Measurements from ENCODE around the gene PRKAR1B.

DNA sequence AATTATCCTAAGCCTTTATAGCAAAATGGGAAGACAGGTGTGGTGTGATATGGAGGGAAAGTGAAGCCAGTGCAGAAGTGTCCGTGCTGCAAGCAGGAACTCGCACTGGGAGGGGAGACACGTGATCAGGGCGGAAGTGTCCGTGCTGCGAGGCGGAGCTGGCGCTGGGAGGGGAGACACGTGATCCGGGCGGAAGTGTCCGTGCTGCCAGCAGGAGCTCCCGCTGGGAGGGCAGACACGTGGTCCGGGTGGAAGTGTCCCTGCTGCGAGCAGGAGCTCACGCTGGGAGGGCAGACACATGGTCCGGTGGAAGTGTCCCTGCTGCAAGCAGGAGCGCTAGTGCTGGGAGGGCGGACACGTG lies 40.5 kb upstream of the PRKAR1B start:
- TF ChIP-seq, protein P1, sequence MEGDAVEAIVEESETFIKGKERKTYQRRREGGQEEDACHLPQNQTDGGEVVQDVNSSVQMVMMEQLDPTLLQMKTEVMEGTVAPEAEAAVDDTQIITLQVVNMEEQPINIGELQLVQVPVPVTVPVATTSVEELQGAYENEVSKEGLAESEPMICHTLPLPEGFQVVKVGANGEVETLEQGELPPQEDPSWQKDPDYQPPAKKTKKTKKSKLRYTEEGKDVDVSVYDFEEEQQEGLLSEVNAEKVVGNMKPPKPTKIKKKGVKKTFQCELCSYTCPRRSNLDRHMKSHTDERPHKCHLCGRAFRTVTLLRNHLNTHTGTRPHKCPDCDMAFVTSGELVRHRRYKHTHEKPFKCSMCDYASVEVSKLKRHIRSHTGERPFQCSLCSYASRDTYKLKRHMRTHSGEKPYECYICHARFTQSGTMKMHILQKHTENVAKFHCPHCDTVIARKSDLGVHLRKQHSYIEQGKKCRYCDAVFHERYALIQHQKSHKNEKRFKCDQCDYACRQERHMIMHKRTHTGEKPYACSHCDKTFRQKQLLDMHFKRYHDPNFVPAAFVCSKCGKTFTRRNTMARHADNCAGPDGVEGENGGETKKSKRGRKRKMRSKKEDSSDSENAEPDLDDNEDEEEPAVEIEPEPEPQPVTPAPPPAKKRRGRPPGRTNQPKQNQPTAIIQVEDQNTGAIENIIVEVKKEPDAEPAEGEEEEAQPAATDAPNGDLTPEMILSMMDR (IDR thresholded peaks at IDR 0.05 in 8 of 11, conservative IDR thresholded peaks at IDR 0.05 in 3 of 11): no peak
- TF ChIP-seq POLR2A (IDR thresholded peaks at IDR 0.05): no peak
